ENCODE data around the gene SLC7A1.
A peak's percentile ranks its signal among the peaks of the same experiment; 100 is the strongest.

Gene SLC7A1

DNA sequence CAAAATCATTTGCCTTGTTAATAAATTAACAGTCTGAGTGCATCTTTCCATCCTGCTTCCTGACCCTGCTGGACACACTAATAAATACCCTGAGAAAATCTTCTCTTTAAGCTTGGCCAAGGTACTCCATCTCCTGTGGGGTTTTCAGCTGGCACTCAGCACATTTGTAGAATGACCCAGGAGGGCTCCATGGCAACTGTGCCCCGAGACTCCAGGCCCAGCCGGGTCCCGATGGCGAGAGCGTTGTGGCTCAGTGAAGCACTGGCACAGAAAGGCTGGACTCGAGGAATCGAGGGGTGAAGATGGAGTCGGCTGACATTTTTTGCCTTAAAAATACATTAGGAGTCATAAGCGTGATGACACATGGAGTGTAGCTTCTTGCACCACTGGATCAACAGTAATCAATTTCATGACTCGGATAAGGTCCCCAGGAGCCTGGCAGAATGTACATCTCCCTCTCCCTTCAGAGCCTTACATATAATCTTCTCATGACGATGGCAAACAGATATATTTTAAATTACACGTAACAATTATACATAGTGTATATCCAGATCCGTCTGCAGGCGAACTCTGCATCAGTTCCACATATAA, 85.4 kb downstream of the SLC7A1 start:
- no peak for DNase-seq (ENCODE audit: low read depth)

DNA sequence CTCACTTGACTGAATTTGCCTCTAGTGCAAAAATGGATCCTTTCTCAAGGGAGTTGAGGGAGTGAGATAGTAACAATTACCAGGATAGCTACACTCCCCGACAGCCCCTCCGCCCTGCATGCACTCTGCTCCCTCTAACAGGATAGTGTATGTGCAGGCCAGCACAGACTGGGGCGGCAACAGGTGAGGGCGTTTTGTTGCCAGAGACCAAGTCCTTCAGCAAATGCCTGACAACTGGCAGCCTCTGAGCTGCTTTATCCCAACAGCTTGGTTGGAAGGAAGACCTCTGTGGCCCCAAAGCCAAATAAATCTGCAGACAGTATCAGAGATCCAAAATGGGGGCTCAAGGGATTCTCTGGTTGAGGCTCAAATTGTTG, 86.6 kb downstream of the SLC7A1 start:
- DNase-seq (ENCODE audit: low read depth): no peak

- DNase-seq (ENCODE audit: low read depth): peak; percentile 54
Measured at GRCh38 chr13:29508130-29508875, 87.2 kb downstream of the SLC7A1 start.

DNA sequence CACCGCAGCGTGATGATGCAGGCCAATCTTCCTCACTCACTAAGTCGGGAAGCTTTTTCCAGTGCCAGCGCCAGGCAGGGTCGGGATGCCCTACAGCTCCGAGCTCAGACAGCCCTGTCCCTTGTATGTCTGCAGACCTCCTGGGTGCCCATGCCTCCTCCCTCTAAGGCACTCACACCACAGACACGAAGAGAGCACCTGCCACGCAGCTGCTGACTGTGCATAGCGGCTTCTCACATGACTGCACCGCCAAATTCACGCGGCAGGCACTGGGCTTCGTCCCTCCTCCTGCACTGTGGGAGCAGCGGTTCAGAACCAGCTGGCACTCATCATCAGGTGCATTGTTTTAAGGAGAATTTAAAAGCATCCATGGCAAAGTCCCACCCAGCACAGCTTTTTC, 88.1 kb downstream of the SLC7A1 start:
- no peak for DNase-seq (ENCODE audit: low read depth)

DNA sequence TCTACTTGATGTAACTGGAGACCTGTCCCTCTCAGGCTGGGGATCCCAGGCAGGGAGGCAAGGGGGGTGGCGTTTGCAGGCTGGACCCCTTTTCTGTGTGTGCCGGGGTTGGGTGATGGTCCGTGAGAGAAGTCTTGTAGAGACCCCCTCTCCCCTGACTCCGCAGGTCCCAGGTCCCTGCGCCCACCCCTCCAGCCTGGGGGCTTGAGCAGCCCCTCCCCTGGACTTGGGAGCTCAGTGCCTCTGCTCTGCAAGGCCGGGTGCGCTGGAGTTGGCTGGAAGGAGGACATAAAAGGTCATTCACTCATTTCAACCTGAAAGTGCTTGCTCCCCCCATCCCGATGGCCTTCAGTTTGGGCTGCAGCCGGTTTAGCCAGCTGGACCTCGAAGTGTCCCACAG, 89.5 kb downstream of the SLC7A1 start:
- no peak for DNase-seq (ENCODE audit: low read depth)

DNA sequence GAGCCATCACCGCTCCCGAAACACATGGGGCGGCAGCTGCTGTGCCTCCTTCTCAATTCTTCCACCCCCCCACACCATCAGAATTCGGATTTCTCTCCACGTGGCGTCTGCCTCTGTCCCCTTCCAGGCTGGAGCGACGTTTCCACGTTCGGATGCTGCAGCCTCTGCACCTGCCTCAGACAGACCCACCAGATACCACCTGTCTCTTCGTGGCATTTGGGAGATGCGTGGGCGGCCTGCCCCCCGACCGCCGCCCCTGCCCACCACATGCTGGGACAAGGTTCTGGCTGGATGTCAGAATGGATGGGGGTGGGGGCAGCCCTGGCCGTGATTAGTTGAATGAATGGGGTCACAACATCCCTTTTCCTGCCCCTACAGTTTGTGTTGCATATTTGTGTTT, 90.0 kb downstream of the SLC7A1 start:
- no peak for DNase-seq (ENCODE audit: low read depth)

DNA sequence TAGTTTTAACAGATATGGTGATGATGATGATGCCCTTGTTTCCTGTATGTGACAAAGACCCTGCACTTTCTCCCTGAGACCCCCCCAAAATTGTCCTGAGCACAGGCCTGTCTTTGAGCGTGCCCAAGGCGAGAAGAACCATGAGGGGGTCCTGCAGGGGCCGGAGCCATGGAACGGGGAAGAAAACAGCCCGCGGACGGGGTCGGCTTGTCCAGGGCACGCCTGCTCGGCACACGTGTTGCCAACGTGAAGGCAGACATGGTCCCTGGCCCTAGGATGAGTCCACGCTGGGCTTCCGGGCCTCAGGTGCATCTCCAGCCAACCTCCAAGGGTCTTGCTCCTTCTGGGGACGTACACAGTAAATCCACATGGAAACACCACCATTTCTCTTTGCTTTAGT, 90.8 kb downstream of the SLC7A1 start:
- no peak for DNase-seq (ENCODE audit: low read depth)

DNA sequence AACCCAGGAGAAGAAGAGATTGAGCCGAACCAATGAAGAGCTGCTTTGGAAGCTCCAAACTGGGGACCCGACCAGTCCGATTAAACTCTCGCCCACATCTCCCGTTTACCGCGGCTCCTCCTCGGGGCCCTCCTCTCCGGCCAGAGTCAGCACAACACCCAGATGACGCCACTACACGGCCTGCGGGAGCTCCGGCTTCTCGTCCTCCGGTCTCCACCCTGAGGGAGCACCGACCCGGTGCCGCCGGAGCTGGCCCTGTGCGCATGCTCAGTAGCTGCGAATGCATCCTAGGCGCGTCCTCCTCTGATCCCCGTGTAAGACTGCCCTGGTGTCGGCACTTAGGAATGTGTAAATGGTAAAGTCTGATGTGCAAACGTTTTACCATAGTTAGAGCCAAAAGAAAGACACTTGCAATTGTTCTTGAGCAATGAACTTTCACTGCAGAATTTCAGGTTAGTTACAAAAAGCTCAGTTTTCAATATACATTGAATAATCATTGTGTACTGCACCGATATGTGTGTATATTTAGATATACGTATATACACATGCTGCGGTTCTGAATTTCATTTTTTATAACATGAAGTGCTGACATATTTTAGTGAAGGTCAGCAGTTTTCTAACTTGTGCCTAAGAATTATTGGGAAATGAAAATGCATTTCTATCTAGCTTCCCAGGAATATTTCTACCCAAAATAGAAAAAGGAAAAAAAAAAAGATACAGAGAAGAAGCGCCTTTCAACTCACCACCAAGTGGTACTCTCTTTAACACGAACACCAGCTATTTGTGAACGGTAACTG, 92.2 kb downstream of the SLC7A1 start:
- DNase-seq (ENCODE audit: low read depth): no peak

DNA sequence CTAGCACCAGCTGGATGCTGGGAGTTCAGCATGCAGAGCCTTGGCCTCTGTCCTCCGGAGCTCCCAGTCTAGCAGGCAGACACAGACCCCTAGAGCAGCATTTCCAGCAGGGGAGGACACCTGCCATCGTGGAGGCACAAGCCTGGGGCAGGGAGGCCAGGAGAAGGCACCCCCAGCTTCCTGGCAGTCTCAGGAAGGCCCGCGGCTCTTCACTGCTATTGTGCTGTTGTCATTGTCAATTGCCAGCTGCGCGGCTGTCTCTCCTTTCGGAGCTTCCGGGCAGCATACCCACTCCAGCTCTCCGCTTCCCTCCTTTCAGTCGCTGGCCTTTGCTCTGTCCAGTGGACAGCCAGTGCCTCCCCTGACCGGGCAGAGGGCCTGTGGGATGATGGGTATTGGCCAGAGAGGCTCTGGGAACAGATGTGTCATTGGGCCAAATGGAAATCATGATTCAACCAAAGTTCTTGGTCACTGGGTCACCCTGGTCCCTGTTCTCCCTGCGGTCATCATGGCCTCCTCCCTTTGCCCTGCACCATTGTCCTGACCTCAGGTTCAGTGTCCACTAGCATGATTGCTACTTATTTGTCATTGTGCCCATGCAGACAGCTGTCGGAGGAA, 93.0 kb downstream of the SLC7A1 start:
- DNase-seq (ENCODE audit: low read depth): no peak

- no peak for DNase-seq (ENCODE audit: low read depth)
Measured at GRCh38 chr13:29501674-29502073, 93.8 kb downstream of the SLC7A1 start.

DNA sequence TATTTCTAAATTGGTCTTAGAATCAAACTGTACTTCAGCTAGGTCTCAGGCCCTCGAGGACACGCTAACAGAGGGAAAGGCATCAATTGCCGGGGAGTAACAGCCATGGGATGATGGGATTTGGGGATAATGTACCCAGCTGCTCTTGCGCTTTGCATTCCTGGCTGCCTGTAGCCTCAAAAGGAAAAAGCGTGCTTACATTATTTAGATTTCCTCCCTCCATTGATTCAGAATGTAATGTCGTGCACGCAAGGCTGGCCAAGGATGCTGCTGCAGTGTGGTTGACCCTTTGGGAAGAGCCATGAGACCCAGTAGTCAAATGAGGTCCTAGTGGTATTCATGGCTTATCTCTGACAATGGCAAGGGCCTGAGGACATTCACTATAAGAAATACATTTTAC, 95.1 kb downstream of the SLC7A1 start:
- DNase-seq (ENCODE audit: low read depth): no peak

- no peak for DNase-seq (ENCODE audit: low read depth)
Measured at GRCh38 chr13:29499506-29500165, 95.9 kb downstream of the SLC7A1 start.

DNA sequence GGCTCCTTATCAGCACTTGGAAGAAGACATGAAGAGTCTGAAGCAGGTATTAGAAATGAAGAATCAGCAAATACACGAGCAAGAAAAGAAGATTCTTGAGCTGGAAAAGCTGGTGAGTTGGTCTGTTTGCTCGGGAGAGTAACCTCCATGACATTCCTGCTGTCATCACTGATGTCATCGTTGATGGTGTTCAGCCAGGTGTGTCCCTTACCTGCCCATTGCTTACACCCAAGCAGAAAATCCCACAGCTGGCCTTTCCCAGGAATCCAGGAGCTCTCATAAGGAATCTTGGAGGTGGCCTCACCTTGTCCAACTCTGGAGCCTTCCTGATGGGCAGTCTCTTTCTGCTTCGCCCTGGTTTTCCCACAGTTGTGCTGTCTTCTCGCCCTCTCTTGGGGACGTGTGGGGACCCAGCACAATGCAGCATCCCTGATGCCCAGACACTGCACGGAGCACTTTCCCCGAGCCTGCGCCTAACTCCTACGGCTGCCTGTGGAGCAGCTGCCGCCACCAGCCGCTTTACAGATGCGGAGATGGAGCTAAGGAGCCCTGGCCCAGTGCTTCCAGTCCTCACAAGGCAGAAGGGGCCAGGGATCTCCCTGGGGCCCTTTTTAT, 97.0 kb downstream of the SLC7A1 start:
- DNase-seq (ENCODE audit: low read depth): no peak

DNA sequence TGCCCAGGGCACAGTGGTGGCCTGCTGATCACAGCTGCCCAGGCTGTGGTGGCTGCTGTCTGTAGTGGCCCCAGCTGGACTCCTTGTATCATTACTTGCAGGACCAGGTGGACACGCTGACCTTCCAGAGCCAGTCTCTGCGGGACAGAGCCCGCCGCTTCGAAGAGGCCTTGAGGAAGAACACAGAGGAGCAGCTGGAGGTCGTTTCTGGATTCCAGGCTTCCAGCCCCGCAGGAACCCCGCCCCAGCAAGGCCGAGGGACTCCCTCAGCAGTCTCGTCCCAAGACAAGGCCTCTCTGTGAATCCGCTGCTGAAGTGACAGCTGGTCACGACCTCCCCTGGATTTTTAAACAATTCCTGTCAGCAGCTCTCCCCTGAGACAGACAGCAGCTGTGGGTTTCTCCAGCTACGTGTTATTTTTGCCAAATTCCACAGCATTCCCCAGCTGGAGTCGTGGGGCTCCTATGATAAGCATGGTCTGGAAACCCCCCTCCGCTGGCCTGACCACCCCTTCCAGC, 98.3 kb downstream of the SLC7A1 start:
- no peak for DNase-seq (ENCODE audit: low read depth)

- no peak for DNase-seq (ENCODE audit: low read depth)
Measured at GRCh38 chr13:29496241-29496712, 99.2 kb downstream of the SLC7A1 start.

DNA sequence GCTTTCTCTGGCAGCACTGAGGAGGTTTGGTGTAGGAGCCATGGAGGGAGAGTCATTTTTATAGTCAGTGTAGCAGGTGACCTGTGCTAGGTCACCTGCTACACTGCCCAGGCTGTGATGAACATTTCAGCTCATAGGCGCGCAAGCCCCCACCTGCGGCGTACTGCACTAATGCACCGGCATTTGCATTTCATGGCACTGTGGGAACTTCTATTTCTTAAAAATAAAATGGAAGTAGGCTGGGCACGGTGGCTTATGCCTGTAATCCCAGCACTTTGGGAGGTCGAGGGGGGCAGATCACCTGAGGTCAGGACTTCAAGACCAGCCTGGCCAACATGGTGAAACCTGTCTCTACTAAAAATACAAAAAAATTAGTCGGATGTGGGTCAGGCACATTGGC, 101.0 kb downstream of the SLC7A1 start:
- DNase-seq (ENCODE audit: low read depth): no peak

- DNase-seq (ENCODE audit: low read depth): no peak
Measured at GRCh38 chr13:29493796-29494195, 101.7 kb downstream of the SLC7A1 start.

DNA sequence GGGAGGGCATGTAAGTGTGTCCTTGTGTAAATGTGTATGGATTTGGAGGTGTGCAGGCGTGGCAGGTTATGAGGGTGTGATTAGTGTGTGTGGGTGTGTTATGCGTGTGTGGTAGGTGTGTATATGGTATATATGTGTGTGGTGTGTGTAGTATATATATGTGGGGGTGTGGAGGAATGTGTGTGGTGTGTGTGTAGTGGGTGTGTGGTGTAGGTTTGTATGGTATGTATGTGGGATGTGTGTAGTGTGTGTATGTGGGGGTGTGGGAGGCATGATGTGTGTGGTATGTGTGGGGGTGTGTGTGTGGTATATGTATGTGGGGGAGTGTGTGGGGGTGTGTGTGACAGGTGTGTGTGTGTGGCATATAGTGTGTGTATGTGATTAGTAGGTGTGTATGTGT, 104.2 kb downstream of the SLC7A1 start:
- DNase-seq (ENCODE audit: low read depth): no peak

DNA sequence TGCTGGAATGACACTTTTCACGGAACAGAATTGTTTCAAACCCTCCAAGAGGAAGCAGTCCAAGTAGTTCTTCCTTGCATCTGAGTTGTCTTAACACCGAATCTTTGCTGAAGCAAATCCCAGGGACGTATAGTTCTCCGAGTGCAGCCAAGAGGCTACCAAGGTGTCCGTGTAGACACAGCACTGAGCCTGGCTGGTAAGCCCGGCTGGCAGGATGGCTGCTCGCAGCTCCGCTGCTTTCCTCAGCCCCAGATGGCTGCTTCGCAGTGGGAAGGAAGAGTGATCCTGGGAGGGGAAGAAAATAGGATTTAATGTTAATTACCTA, 105.0 kb downstream of the SLC7A1 start:
- no peak for DNase-seq (ENCODE audit: low read depth)

DNA sequence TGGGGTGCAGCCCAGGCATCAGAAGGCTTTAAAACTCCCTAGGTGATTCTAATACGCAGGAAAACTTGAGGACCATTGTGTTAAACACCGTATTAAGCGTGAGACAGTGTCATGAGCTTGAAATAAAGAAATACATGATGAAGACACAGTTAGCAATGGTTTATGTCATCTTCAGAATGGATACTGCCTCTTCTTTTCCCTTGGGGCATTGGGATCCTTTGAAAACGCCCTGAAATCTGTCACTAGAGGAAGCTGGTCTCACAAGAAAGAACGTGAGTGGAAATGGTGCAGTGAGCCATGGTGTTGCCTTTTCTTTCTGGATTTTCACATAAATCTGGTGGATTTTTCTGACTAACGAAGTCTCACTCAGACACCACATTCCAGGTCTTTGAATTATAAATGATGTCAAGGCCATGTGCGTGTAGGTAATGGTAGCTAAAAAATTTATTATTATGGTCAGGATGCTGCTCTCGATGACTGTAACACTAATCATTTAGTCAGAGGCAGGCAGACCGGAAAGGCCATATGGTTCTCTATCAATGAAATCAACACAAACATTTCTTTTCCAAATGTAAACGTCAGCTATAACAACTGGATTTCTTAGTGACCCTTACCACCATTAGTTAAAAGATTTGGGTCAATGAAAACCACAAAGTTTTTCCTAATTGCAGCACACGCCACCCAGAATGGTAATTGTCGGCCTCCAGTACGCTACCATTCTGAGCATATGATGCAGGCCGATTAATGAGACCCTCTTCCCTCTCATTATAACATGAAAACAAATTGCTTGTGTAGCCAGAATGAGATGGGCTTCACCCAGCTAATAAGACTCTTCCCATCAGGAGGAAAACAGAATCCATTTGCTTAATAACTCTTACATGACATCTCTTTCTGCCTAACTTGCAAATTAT, 105.6 kb downstream of the SLC7A1 start:
- DNase-seq (ENCODE audit: low read depth): no peak
